ENCODE data around the gene S100A6.
A peak's percentile ranks its signal among the peaks of the same experiment; 100 is the strongest.
"Not testable (repeated sequence)": the region's sequence is repeated elsewhere in the genome, so short reads cannot be mapped to it uniquely, and the experiment has no call there.

Gene S100A6

GRCh38 chr1:153535242-153536011 lies at the start of gene S100A6:
Gene S100A6 (minus strand): TSS chr1:153535991. CDS start chr1:153535339, 652 bp downstream.
- DNase-seq = peak; percentile 21

GRCh38 chr1:153585006-153585405 lies 49.2 kb upstream of the S100A6 start:
- DNase-seq = no peak

DNA sequence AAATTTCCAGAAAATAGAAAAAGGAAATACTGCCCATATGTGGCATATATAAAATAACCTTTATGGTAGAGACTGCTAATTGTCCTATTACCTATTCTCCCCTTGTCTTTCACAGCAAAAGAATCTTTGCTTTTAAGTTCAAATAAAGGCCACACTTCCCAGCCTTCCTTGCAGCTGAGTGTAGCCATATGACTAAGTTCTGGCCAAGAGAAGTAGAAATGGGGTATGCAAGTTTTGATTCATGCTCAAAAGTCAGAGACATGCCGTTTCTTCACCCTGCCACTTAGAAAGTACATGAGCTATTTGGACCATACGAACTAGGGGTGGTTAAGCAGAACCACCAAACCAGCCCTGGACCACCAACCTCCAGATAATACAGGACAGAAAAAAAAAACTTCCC lies 48.2 kb upstream of the S100A6 start:
- no peak for DNase-seq

- DNase-seq = not testable (repeated sequence)
Observed at GRCh38 chr1:153583514-153583913, 47.7 kb upstream of the S100A6 start.

GRCh38 chr1:153582836-153583235 lies 47.0 kb upstream of the S100A6 start:
- DNase-seq = not testable (repeated sequence)

GRCh38 chr1:153578936-153579335 lies 43.1 kb upstream of the S100A6 start:
- DNase-seq = no peak

DNA sequence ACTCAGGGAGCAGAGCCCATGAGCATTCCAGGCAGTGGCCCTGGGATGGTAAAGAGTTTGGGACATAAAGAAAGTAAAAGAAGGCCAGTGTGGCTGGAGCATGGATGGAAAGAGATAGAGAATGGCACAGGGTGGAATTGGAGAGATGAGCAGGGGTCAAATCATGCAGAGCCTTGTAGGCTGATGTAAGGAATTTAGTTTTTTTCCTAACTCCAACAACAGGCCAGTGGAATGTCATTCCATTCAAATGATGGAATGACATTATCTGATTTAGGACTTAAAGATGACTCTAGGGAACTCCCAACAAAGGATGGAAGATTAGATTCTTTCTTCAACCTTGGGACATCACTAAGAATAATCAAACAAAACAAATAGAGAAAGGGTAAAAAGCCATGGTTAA lies 42.7 kb upstream of the S100A6 start:
- DNase-seq = no peak

- no peak for DNase-seq
Observed at GRCh38 chr1:153577624-153578051, 41.8 kb upstream of the S100A6 start.

GRCh38 chr1:153577138-153577537 lies 41.3 kb upstream of the S100A6 start:
- no peak for DNase-seq

GRCh38 chr1:153575497-153575896 lies 39.7 kb upstream of the S100A6 start:
- DNase-seq = not testable (repeated sequence)

- not testable (repeated sequence) for DNase-seq
Observed at GRCh38 chr1:153575081-153575491, 39.3 kb upstream of the S100A6 start.

DNA sequence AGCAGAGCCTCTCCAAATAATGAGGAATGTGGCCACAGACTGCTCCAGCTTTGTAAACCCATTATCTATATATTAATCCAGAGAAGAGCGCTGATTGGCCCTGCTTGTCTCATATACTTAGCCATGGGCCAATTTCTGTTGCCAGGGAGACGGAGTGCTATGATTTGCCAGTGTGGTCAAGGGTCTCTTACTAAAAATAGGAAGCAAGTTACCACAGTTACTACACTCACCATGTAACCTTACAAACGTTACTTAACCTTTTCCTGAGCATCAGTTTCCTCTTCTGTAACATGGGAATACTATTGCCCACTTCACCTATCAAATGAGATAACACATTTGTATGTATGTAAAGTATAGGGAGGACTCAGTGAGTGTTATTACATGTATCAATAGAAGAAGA lies 37.6 kb upstream of the S100A6 start:
- DNase-seq = no peak

GRCh38 chr1:153572569-153573015 lies 36.8 kb upstream of the S100A6 start:
- DNase-seq = no peak

DNA sequence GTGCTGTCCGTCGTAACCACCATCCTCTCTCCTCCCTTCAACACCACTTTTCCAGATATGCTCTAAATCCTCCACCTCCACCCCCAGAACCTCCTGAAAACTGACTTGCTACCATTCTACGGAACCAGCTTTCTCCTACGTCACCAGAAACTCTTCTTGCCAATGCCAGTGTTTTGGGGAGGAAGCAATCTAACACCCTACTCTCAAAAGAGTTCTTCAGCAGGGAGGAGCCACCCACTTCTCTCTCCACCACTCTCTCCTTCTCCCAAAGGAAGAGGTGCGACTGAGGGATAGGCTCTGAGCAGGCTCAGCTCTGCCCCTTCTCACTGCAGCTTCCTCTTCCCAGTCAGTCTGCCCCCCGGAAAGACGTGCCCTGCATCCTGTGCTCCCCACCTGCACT lies 35.9 kb upstream of the S100A6 start:
- DNase-seq = no peak

DNA sequence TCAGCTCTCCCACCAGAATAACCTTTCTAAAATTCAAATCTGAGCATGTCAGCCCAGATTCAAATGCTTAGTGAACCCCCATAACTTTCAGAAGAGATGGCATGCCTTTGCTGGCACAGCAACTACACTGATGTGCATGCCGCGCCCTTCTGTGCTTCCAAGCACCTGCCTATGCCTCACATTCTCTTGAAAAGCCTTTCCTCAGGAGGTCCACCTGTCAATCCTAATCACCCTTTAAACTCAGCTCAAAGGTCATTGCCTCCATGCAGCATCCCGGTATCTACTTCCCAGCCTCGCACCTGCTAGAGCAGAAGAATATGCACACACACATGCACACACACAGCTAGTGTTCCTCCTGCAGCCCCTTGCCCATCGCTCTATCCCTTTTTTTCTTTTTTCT lies 35.1 kb upstream of the S100A6 start:
- DNase-seq = no peak

DNA sequence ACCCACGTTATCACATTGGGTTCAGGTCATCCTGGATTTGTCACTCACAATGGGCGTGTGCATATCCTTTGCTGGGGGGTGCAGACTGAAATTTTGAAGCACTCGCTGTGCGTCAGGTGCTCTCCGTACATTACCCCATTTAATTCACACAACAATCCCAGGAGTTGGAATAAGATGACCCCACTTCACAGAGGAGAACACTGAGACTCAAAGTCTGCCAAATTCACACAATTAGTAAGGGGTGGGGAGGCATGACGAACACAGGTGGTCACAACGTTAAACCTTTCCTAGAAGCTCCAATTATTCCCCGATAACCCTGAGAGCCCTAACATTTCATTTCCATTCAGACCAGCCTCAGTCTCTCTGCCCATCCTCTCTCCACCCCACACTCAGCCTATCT lies 33.7 kb upstream of the S100A6 start:
- DNase-seq = no peak

DNA sequence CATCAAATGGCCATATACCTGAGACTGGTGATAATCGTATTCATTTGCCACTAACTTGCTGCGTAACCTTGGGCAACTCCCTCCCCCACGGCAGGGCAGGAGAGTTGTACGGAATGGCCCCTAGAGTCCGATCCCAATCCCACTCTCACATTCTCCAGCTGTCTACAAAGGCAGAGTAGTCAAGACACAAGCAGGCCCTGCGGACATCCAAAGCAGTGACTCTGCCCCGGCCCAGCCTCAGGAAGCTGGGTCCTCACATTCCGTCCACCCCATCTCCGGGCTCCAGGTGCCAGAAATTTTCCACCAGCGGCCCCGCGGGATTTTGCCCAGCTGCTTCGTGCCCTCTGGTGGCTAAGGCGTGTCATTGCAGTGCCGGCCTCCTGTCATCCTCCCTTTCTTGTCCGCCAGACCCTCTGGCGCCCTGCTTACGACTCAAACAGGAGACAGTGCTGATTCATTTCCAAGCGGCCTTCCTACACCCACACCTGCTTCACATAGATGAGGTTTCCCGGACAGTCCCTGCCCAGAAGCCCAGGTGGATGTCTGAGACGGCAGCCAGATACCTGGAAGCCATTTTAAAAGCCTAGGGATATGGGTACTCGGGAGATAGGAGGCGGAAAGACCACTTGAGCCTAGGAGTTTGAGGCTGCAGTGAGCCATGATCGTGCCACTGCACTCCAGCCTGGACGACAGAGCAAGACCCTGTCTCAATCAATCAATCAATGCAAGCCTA lies 32.7 kb upstream of the S100A6 start:
- DNase-seq = peak; percentile 91

GRCh38 chr1:153567621-153568366 lies 32.0 kb upstream of the S100A6 start:
- DNase-seq = no peak

GRCh38 chr1:153566414-153567371 lies 30.9 kb upstream of the S100A6 start:
- peak; percentile 84 for DNase-seq

- peak; percentile 89 for DNase-seq
Observed at GRCh38 chr1:153565529-153566374, 30.0 kb upstream of the S100A6 start, which contains the start of gene S100A2. Gene S100A2 (minus strand): TSS chr1:153565844. CDS start chr1:153563877, 1,967 bp downstream.

GRCh38 chr1:153563991-153564390 lies 28.2 kb upstream of the S100A6 start:
- DNase-seq = no peak
